Smooth muscle cell of trachea (primary cell): ENCODE measurements around the gene ITFG2. TPM values are rescaled to one million over a fixed set of nuclear protein-coding genes. Genes with fewer than 3 reads are reported as not detected.

Source experiments
- total RNA-seq: library from RNA; depleted of rRNA; stranded (reverse); fragments of >200 nt; gene quantifications from 2 replicates; pipeline ENCODE4 v1.2.1, GENCODE V29; 2014

ITFG2 gene
- 12.1 and 13.8 TPM in 2 replicates for total RNA-seq

GRCh38 chr12:2812290-2813213 is at the start of gene ITFG2:
ITFG2 (plus strand) TSS chr12:2812668; CDS start chr12:2812761, 93 bp downstream.

GRCh38 chr12:2794736-2795289 is 17.7 kb upstream of the ITFG2 start, which contains the start of gene FKBP4:
FKBP4 (plus strand) TSS chr12:2794970; CDS start chr12:2795140, 170 bp downstream.

DNA sequence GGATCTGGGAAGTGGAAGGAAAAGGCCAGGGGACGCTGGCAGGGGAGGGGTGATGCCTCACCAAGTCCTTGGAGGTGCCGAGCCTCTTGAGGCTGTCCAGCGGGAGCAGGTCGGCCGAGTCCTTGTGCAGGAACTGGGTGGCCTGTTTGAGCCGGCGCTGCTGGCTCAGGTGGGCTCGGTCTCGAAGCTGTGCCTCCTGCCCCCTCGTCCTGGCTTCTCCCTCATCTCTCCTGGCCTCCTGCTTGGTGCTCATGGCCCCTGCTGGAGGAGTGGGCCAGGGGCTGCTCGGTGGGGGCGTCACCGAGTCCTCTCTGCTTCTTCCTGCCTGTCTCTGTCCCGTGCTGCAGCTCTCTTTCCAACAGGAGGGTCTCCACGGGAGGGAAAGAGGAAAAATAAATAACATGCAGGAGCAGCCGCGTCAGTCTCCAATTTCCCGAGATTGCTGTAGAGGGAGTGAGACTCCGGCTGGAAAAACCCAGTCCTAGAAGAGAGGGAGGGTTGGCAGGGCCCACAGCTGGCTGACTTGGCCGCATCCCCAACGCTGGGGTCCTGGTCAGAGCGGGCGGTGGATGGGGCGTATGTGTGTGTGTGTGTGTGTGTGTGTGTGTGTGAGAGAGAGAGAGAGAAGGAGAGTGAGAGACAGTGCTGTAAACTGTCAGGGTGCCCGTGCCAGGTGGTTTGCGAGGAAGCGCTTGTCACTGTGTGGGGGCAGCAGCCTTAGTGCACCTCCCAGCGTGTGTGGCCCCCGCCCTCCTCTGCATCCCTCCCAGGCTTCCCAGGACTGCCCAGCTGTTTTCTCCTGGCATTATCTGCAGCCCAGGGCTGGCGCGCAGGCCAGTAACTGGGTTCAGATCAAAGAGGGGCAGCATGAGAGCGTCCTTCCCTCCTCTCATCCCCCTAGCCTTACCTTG is 22.4 kb downstream of the ITFG2 start, which contains the start of gene NRIP2:
Gene NRIP2 (minus strand): TSS at position 455 of the 911 bp plus-strand sequence. CDS start 52 bp downstream, at position 403.

DNA sequence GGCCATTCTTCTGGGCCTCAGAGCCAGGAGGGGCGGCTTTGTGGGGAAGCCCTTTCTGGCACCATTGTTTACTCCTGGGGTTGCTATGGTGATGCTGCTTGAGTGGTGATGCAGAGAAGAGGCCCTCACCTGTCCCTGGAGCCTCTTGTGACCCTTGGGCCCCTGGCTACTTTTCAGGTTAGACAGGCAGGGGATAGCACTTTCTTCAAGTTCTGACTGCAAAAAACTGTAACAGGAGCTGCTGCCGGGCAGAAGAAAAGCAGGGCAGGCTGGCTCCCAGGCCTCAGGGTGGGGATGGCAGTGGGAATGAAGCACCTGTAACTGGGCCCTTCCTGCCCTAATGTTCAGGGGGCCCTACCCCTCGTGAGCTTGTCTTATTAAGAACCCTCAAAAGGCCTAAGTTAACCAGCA is 44.6 kb downstream of the ITFG2 start, which contains the start of gene TEX52:
Gene TEX52 (minus strand): TSS at position 19 of the 411 bp plus-strand sequence. CDS start 13 bp downstream, at position 6.

Other genes with a start within 250 kb of the ITFG2 start
- 34.5 and 45.3 TPM in 2 replicates for gene FKBP4, start 17.7 kb upstream of the ITFG2 start, total RNA-seq
- 0.15 and 0.50 TPM in 2 replicates for gene NRIP2, start 22.4 kb downstream of the ITFG2 start, total RNA-seq
- gene TEX52, start 44.4 kb downstream of the ITFG2 start, total RNA-seq = not detected in 2 replicates
- 2.8 and 22.5 TPM in 2 replicates for gene FOXM1, start 64.5 kb downstream of the ITFG2 start, total RNA-seq
- 18.9 and 24.9 TPM in 2 replicates for gene RHNO1, start 64.6 kb downstream of the ITFG2 start, total RNA-seq
- gene TULP3, start 78.2 kb downstream of the ITFG2 start, total RNA-seq = 33.1 and 33.9 TPM in 2 replicates
- 5.7 and 8.8 TPM in 2 replicates for gene TEAD4, start 146.7 kb downstream of the ITFG2 start, total RNA-seq